Astrocyte (in vitro differentiated cells and primary cell): ENCODE data around the gene GRIA1. TPM values are rescaled to one million over a fixed set of nuclear protein-coding genes. Genes with fewer than 3 reads are reported as not detected.

Source experiments
- DNase-seq: peaks from one replicate; pipeline ENCODE4 v3.0.0-alpha.2; 2010; ENCODE audit warnings: low read depth
- FAIRE-seq: peaks from 2 replicates; lab custom pipeline; 2011; peaks lifted over from hg19 to GRCh38; lab: Jason Lieb, UNC
- H2AFZ ChIP-seq: 2 replicates; pipeline ENCODE4 v1.6.0; 2012; ENCODE audit warnings: low read depth, low read length, inconsistent platforms
- H3K27ac ChIP-seq: 2 replicates; pipeline ENCODE4 v1.5.1; 2011; ENCODE audit warnings: low read depth, low read length, inconsistent platforms
- H3K27me3 ChIP-seq: 2 replicates; pipeline ENCODE4 v1.6.0; 2011; ENCODE audit warnings: low read length, inconsistent platforms; ENCODE audit not compliant: insufficient read depth
- H3K36me3 ChIP-seq: 2 replicates; pipeline ENCODE4 v1.5.1; 2011; ENCODE audit warnings: low read length, inconsistent platforms; ENCODE audit not compliant: insufficient read depth
- H3K4me1 ChIP-seq: 2 replicates; pipeline ENCODE4 v1.5.1; 2011; ENCODE audit warnings: low read length, inconsistent platforms; ENCODE audit not compliant: insufficient read depth
- H3K4me2 ChIP-seq: 2 replicates; pipeline ENCODE4 v1.6.0; 2012; ENCODE audit warnings: low read length, inconsistent platforms
- H3K4me3 ChIP-seq: 2 replicates; pipeline ENCODE4 v1.5.1; 2011; ENCODE audit warnings: low read depth, mild to moderate bottlenecking, low read length, inconsistent platforms; ENCODE audit not compliant: insufficient read depth
- H3K79me2 ChIP-seq: 2 replicates; pipeline ENCODE4 v1.6.0; 2012; ENCODE audit warnings: mild to moderate bottlenecking, low read length, inconsistent platforms; ENCODE audit not compliant: insufficient read depth
- H3K9ac ChIP-seq: 2 replicates; pipeline ENCODE4 v1.6.0; 2012; ENCODE audit warnings: mild to moderate bottlenecking, low read length, inconsistent platforms
- H3K9me3 ChIP-seq: 2 replicates; pipeline ENCODE4 v1.5.1; 2012; ENCODE audit warnings: low read depth, mild to moderate bottlenecking, low read length, inconsistent platforms; ENCODE audit not compliant: insufficient read depth
- H4K20me1 ChIP-seq: 2 replicates; pipeline ENCODE4 v1.6.0; 2012; ENCODE audit warnings: low read length, inconsistent platforms; ENCODE audit not compliant: insufficient read depth
- H3K27ac Mint-ChIP-seq: one replicate; pipeline ENCODE4 v1.8.0; 2021; ENCODE audit warnings: mild to moderate bottlenecking, mixed read lengths; ENCODE audit not compliant: unreplicated experiment
- H3K27me3 Mint-ChIP-seq: one replicate; pipeline ENCODE4 v1.8.0; 2021; ENCODE audit warnings: low read depth, mixed read lengths; ENCODE audit not compliant: unreplicated experiment
- H3K36me3 Mint-ChIP-seq: one replicate; pipeline ENCODE4 v1.8.0; 2021; ENCODE audit warnings: low read depth, mixed read lengths; ENCODE audit not compliant: unreplicated experiment
- H3K4me1 Mint-ChIP-seq: one replicate; pipeline ENCODE4 v1.8.0; 2021; ENCODE audit warnings: low read depth, mixed read lengths; ENCODE audit not compliant: unreplicated experiment
- H3K4me3 Mint-ChIP-seq: one replicate; pipeline ENCODE4 v1.8.0; 2021; ENCODE audit warnings: mild to moderate bottlenecking, moderate library complexity, mixed read lengths; ENCODE audit not compliant: unreplicated experiment
- H3K9me3 Mint-ChIP-seq: one replicate; pipeline ENCODE4 v1.8.0; 2021; ENCODE audit warnings: mild to moderate bottlenecking, mixed read lengths; ENCODE audit not compliant: unreplicated experiment
- CTCF ChIP-seq: IDR thresholded peaks from 2 replicates; pipeline ENCODE4 v1.5.1; 2011; ENCODE audit warnings: low read depth, mild to moderate bottlenecking, inconsistent platforms, low read length, moderate library complexity; ENCODE audit not compliant: insufficient read depth
- EZH2 ChIP-seq: IDR thresholded peaks from 2 replicates; pipeline ENCODE4 v1.6.1; 2012; ENCODE audit warnings: mild to moderate bottlenecking, low read length, inconsistent platforms; ENCODE audit not compliant: insufficient read depth
- total RNA-seq: library from RNA; stranded (reverse); gene quantifications from 2 replicates; pipeline ENCODE4 v1.2.1, GENCODE V29; 2021

Gene GRIA1
- total RNA-seq, 1 donor from 2014 or later: 5.4 TPM

- Mint-ChIP-seq H3K4me1 (peaks cover 11% of the 10 kb centered on the region), H3K27me3 (no peaks in the 10 kb centered on the region), H3K36me3 (no peaks in the 10 kb centered on the region), H3K9me3 (no peaks in the 10 kb centered on the region), H3K27ac (peak overlapping the region; percentile 24), H3K4me3 (no peak overlapping the region)
- Histone ChIP-seq H3K4me2 (peak overlapping the region; percentile 47), H3K79me2 (no peaks in the 10 kb centered on the region), H3K9me3 (no peaks in the 10 kb centered on the region), H4K20me1 (no peaks in the 10 kb centered on the region), H3K9ac (no peak overlapping the region), H2AFZ (no peak overlapping the region), H3K27ac (no peak overlapping the region), H3K27me3 (no peaks in the 10 kb centered on the region), H3K36me3 (no peaks in the 10 kb centered on the region), H3K4me1 (peaks cover 8% of the 10 kb centered on the region), H3K4me3 (no peak overlapping the region)
- TF ChIP-seq EZH2 (no peak), CTCF (peak; percentile 43)
- FAIRE-seq: no peak
- peak; percentile 72 for DNase-seq
Observed at GRCh38 chr5:153782589-153783361, 292.3 kb downstream of the GRIA1 start.

DNA sequence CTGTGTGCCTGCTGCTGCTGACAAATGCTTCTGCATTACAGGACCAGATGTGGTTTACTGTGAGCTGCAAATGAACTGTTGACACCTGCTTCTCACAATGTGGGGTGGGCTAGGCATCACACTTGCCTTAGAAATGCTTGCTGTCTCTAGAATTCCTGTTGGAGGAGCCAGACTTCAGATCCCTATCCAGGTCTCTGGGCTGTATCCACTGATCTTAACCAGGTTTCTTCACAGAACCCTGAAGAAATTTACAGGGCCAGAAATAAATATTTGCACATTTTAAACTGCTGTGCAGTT, 292.8 kb downstream of the GRIA1 start:
- Mint-ChIP-seq H3K4me1 (peaks cover 11% of the 10 kb centered on the region), H3K9me3 (peaks cover under 1% of the 10 kb centered on the region), H3K4me3 (no peak overlapping the region), H3K27ac (no peak overlapping the region), H3K36me3 (no peaks in the 10 kb centered on the region), H3K27me3 (peaks cover 1% of the 10 kb centered on the region)
- H3K9me3 ChIP-seq: no peaks in the 10 kb centered on the region
- H3K79me2 ChIP-seq: no peaks in the 10 kb centered on the region
- TF ChIP-seq EZH2: no peak
- no peak for TF ChIP-seq CTCF
- H3K4me3 ChIP-seq: no peak overlapping the region
- no peak overlapping the region for H3K9ac ChIP-seq
- peaks cover 8% of the 10 kb centered on the region for H3K4me1 ChIP-seq
- DNase-seq (peak; percentile 2), FAIRE-seq (no peak)
- H4K20me1 ChIP-seq: no peaks in the 10 kb centered on the region
- no peak overlapping the region for H2AFZ ChIP-seq
- no peaks in the 10 kb centered on the region for H3K27me3 ChIP-seq
- peak overlapping the region; percentile 47 for H3K4me2 ChIP-seq
- H3K36me3 ChIP-seq: no peaks in the 10 kb centered on the region
- no peak overlapping the region for H3K27ac ChIP-seq

GRCh38 chr5:153784277-153784676, 293.8 kb downstream of the GRIA1 start:
- H3K4me1 Mint-ChIP-seq: peaks cover 11% of the 10 kb centered on the region
- H3K4me3 Mint-ChIP-seq: no peak overlapping the region

More at GRCh38 chr5:153784277-153784676, 293.8 kb downstream of the GRIA1 start:
- Histone ChIP-seq H3K4me1 (peaks cover 8% of the 10 kb centered on the region), H3K4me3 (no peak overlapping the region), H3K4me2 (no peak overlapping the region), H3K27me3 (no peaks in the 10 kb centered on the region), H3K9ac (no peak overlapping the region), H4K20me1 (no peaks in the 10 kb centered on the region), H3K79me2 (no peaks in the 10 kb centered on the region), H3K9me3 (no peaks in the 10 kb centered on the region), H3K36me3 (no peaks in the 10 kb centered on the region), H2AFZ (no peak overlapping the region), H3K27ac (no peak overlapping the region)
- TF ChIP-seq EZH2: no peak
- no peak for TF ChIP-seq CTCF
- FAIRE-seq: no peak
- Mint-ChIP-seq H3K27me3 (peaks cover 1% of the 10 kb centered on the region), H3K9me3 (peaks cover 2% of the 10 kb centered on the region), H3K27ac (peak overlapping the region; percentile 35), H3K36me3 (no peaks in the 10 kb centered on the region)
- no peak for DNase-seq
